Measurements from ENCODE around the gene ANKRD7.

- TF ChIP-seq GATA2 (IDR thresholded peaks at IDR 0.05; ENCODE audit: insufficient read depth, insufficient read length, low read depth, low read length) (no peak), POLR2AphosphoS5 (IDR thresholded peaks at IDR 0.05; ENCODE audit: insufficient read depth, low read depth, low read length) (no peak), CTCF (IDR thresholded peaks at IDR 0.05; ENCODE audit: extremely low read depth in 1 of 2, insufficient read depth in 1 of 2, low read depth in 1 of 2, low read length in 2 of 2) (no peak), POLR2A (IDR thresholded peaks at IDR 0.05; ENCODE audit: low read depth, low read length) (no peak), EZH2 (IDR thresholded peaks at IDR 0.05; ENCODE audit: borderline replicate concordance, low read depth, low read length, severe bottlenecking) (no peak), MYC (IDR thresholded peaks at IDR 0.05; ENCODE audit: low read depth, low read length) (no peak)
These were observed 39.2 kb upstream of the ANKRD7 start for GRCh38 chr7:118185163-118185860.

Data from endothelial cell of umbilical vein (primary cell).